HepG2 (cell line): Measurements from ENCODE around the gene U2AF2. TPM values are rescaled to one million over a fixed set of nuclear protein-coding genes. Genes with fewer than 3 reads are reported as not detected.

Source experiments
- BCL3 ChIP-seq: sonication (generic); formaldehyde crosslinking; IDR thresholded peaks from 2 replicates; pipeline ENCODE4 v1.5.1; 2020; ENCODE audit warnings: mild to moderate bottlenecking, missing genetic modification reagents, moderate library complexity
- CEBPB ChIP-seq: IDR thresholded peaks from 2 replicates; pipeline ENCODE4 v1.6.1; 2011; ENCODE audit warnings: low read depth, low read length, improper control_type of control experiment, borderline replicate concordance
- HOXA9 ChIP-seq: sonication (generic); formaldehyde crosslinking; IDR thresholded peaks from 2 replicates; pipeline ENCODE4 v1.8.1; 2022; ENCODE audit warnings: missing genetic modification reagents, mild to moderate bottlenecking, moderate library complexity, borderline replicate concordance
- IRF9 ChIP-seq: sonication (generic); formaldehyde crosslinking; IDR thresholded peaks from 2 replicates; pipeline ENCODE4 v1.8.0; 2022; ENCODE audit warnings: missing genetic modification reagents, mild to moderate bottlenecking, borderline replicate concordance
- MTA1 ChIP-seq: sonication (generic); formaldehyde crosslinking; IDR thresholded peaks from 2 replicates; pipeline ENCODE4 v1.4.0; 2020; ENCODE audit warnings: missing genetic modification reagents, mild to moderate bottlenecking, borderline replicate concordance
- NCOR1 ChIP-seq: fragments of 200-600 bp; sonication (generic); IDR thresholded peaks from 2 replicates; pipeline ENCODE4 v1.7.0; 2017; ENCODE audit warnings: antibody characterized with exemption, low read length, borderline replicate concordance
- ZFYVE20 ChIP-seq: sonication (generic); formaldehyde crosslinking; IDR thresholded peaks from 2 replicates; pipeline ENCODE4 v1.8.0; 2023; ENCODE audit warnings: low read depth, mild to moderate bottlenecking, moderate library complexity, missing genetic modification reagents, borderline replicate concordance
- ZNF18 ChIP-seq: sonication (generic); formaldehyde crosslinking; IDR thresholded peaks from 2 replicates; pipeline ENCODE4 v1.8.0; 2022; ENCODE audit warnings: mild to moderate bottlenecking, missing genetic modification reagents; ENCODE audit not compliant: insufficient replicate concordance
- ZNF383 ChIP-seq: sonication (generic); formaldehyde crosslinking; IDR thresholded peaks from 2 replicates; pipeline ENCODE4 v1.4.0; 2020; ENCODE audit warnings: missing genetic modification reagents, mild to moderate bottlenecking, borderline replicate concordance
- ZNF432 ChIP-seq: sonication (generic); formaldehyde crosslinking; IDR thresholded peaks from 2 replicates; pipeline ENCODE4 v1.5.0; 2020; ENCODE audit warnings: missing genetic modification reagents, mild to moderate bottlenecking, borderline replicate concordance
- polyA plus RNA-seq, 8 experiments: library from polyadenylated mRNA; depleted of rRNA in 3 of 8; stranded (reverse) in 7 of 8; unstranded in 1 of 8; fragments of >200 nt; fragmentation: Illumina TruSeq in 4 of 8; extraction: Trizol in 4 of 8; gene quantifications; 2 replicates each; pipeline versions ENCODE4 v1.2.1 to v1.2.3, GENCODE V29; 2011 to 2016; ENCODE audit warnings: low read depth in 4 of 8, missing spikeins in 1 of 8, mixed read lengths in 1 of 8; ENCODE audit not compliant: insufficient read depth in 1 of 8
- total RNA-seq, 5 experiments: library from RNA; depleted of rRNA; stranded (reverse); fragments of >200 nt; fragmentation: Illumina TruSeq; extraction: Trizol; gene quantifications; 2 replicates each; pipeline ENCODE4 v1.2.3, GENCODE V29; 2016; ENCODE audit warnings: low read depth in 1 of 5
- TF ChIP-seq, protein P1 (sequence below): sonication (generic); formaldehyde crosslinking; IDR thresholded peaks from 2 replicates; pipeline ENCODE4 v1.8.1; 2023; ENCODE audit warnings: missing genetic modification reagents, mild to moderate bottlenecking, borderline replicate concordance
- TF ChIP-seq, protein P2 (sequence below): fragments of 450-650 bp; IDR thresholded peaks from 2 replicates; pipeline ENCODE4 v1.6.1; 2017; ENCODE audit warnings: mild to moderate bottlenecking
- TF ChIP-seq, protein P3 (sequence below): sonication (generic); formaldehyde crosslinking; IDR thresholded peaks from 2 replicates; pipeline ENCODE4 v1.5.0; 2020; ENCODE audit warnings: missing genetic modification reagents, mild to moderate bottlenecking, borderline replicate concordance
- TF ChIP-seq, protein P4 (sequence below): IDR thresholded peaks from 2 replicates; pipeline ENCODE4 v1.6.1; 2012; ENCODE audit warnings: low read length, improper control_type of control experiment

Gene U2AF2
- total and polyA plus RNA-seq, 2 of the 13 experiments (the other 11 are each of a cell fraction or from before 2014, with no cell fraction given): 84.3 to 124 TPM

GRCh38 chr19:55674841-55675660, 20.2 kb downstream of the U2AF2 start, which contains the start of gene EPN1 (continued):
- no peak for TF ChIP-seq ZNF432 (CRISPR knock-in tag)
- TF ChIP-seq, protein P1, sequence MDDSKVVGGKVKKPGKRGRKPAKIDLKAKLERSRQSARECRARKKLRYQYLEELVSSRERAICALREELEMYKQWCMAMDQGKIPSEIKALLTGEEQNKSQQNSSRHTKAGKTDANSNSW (CRISPR knock-in tag): no peak
- TF ChIP-seq ZFYVE20 (CRISPR knock-in tag): no peak
- TF ChIP-seq BCL3: peak; percentile 55; the same call in 1 of the 2 replicates
- no peak for TF ChIP-seq NCOR1
- 0 out of 2 replicates have a peak, but pooled peaks have one; percentile 39 for TF ChIP-seq IRF9 (CRISPR knock-in tag)
- TF ChIP-seq CEBPB: no peak
- no peak for TF ChIP-seq ZNF383 (CRISPR knock-in tag)
- TF ChIP-seq, protein P2, sequence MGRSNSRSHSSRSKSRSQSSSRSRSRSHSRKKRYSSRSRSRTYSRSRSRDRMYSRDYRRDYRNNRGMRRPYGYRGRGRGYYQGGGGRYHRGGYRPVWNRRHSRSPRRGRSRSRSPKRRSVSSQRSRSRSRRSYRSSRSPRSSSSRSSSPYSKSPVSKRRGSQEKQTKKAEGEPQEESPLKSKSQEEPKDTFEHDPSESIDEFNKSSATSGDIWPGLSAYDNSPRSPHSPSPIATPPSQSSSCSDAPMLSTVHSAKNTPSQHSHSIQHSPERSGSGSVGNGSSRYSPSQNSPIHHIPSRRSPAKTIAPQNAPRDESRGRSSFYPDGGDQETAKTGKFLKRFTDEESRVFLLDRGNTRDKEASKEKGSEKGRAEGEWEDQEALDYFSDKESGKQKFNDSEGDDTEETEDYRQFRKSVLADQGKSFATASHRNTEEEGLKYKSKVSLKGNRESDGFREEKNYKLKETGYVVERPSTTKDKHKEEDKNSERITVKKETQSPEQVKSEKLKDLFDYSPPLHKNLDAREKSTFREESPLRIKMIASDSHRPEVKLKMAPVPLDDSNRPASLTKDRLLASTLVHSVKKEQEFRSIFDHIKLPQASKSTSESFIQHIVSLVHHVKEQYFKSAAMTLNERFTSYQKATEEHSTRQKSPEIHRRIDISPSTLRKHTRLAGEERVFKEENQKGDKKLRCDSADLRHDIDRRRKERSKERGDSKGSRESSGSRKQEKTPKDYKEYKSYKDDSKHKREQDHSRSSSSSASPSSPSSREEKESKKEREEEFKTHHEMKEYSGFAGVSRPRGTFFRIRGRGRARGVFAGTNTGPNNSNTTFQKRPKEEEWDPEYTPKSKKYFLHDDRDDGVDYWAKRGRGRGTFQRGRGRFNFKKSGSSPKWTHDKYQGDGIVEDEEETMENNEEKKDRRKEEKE: no peak
- no peak for TF ChIP-seq HOXA9 (CRISPR knock-in tag)
- TF ChIP-seq, protein P3, sequence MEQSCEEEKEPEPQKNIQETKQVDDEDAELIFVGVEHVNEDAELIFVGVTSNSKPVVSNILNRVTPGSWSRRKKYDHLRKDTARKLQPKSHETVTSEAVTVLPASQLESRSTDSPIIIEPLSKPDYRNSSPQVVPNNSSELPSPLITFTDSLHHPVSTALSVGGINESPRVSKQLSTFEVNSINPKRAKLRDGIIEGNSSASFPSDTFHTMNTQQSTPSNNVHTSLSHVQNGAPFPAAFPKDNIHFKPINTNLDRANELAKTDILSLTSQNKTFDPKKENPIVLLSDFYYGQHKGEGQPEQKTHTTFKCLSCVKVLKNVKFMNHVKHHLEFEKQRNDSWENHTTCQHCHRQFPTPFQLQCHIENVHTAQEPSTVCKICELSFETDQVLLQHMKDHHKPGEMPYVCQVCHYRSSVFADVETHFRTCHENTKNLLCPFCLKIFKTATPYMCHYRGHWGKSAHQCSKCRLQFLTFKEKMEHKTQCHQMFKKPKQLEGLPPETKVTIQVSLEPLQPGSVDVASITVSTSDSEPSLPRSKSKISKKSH (CRISPR knock-in tag): no peak
- TF ChIP-seq MTA1: 0 out of 2 replicates have a peak, but pooled peaks have one; percentile 15
- TF ChIP-seq ZNF18: no peak
- TF ChIP-seq, protein P4, sequence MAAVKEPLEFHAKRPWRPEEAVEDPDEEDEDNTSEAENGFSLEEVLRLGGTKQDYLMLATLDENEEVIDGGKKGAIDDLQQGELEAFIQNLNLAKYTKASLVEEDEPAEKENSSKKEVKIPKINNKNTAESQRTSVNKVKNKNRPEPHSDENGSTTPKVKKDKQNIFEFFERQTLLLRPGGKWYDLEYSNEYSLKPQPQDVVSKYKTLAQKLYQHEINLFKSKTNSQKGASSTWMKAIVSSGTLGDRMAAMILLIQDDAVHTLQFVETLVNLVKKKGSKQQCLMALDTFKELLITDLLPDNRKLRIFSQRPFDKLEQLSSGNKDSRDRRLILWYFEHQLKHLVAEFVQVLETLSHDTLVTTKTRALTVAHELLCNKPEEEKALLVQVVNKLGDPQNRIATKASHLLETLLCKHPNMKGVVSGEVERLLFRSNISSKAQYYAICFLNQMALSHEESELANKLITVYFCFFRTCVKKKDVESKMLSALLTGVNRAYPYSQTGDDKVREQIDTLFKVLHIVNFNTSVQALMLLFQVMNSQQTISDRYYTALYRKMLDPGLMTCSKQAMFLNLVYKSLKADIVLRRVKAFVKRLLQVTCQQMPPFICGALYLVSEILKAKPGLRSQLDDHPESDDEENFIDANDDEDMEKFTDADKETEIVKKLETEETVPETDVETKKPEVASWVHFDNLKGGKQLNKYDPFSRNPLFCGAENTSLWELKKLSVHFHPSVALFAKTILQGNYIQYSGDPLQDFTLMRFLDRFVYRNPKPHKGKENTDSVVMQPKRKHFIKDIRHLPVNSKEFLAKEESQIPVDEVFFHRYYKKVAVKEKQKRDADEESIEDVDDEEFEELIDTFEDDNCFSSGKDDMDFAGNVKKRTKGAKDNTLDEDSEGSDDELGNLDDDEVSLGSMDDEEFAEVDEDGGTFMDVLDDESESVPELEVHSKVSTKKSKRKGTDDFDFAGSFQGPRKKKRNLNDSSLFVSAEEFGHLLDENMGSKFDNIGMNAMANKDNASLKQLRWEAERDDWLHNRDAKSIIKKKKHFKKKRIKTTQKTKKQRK: no peak
